IMR-90 (cell line): ENCODE measurements around the gene SNX30. TPM values are rescaled to one million over a fixed set of nuclear protein-coding genes. Genes with fewer than 3 reads are reported as not detected.

ENCODE experiments used
- ATAC-seq: fragments of 200-7000 bp; cut with Tn5 transposase; 2 replicates; pipeline ENCODE4 v1.9.1; 2020; ENCODE audit warnings: low read depth, mild to moderate bottlenecking, moderate library complexity
- BruUV-seq: library from RNA; stranded (reverse); fragments of 400-500 nt; replicated peaks from 2 replicates; lab custom pipeline; 2021; lab: Mats Ljungman, UMichigan
- CTCF ChIA-PET: fragments of 300-600 bp; formaldehyde crosslinking; extraction: SDS; loops from one replicate; lab custom pipeline; 2021; ENCODE audit warnings: antibody characterized with exemption; lab: Yijun Ruan, JAX
- POLR2A ChIA-PET: fragments of 300-600 bp; sonication (Branson Sonifier 250); formaldehyde crosslinking; loops from one replicate; lab custom pipeline; 2022; ENCODE audit warnings: antibody characterized with exemption; ENCODE audit not compliant: unreplicated experiment; lab: Charles Lee
- DNase-seq: peaks from one replicate; pipeline ENCODE4 v3.0.0; 2013
- H2AFZ ChIP-seq: replicated peaks from 2 replicates; pipeline ENCODE3; 2013; ENCODE audit warnings: low read length, mild to moderate bottlenecking; ENCODE audit not compliant: poor library complexity
- H2AK5ac ChIP-seq: 2 replicates; pipeline ENCODE4 v1.6.1; 2013; ENCODE audit warnings: low read depth, low read length, inconsistent platforms
- H2AK9ac ChIP-seq: replicated peaks from 2 replicates; pipeline ENCODE3; 2013; ENCODE audit warnings: mild to moderate bottlenecking, low read depth, low read length, moderate library complexity; ENCODE audit not compliant: poor library complexity
- H2BK120ac ChIP-seq: 2 replicates; pipeline ENCODE4 v1.6.1; 2013; ENCODE audit warnings: low read depth, low read length, inconsistent platforms
- H2BK15ac ChIP-seq: 3 replicates; pipeline ENCODE4 v1.6.1; 2013; ENCODE audit warnings: low read depth, low read length, inconsistent platforms
- H2BK20ac ChIP-seq: 2 replicates; pipeline ENCODE4 v1.6.1; 2013; ENCODE audit warnings: low read depth, mild to moderate bottlenecking, inconsistent platforms, low read length, moderate library complexity
- H2BK5ac ChIP-seq: 2 replicates; pipeline ENCODE4 v1.6.1; 2013; ENCODE audit warnings: mild to moderate bottlenecking, low read depth, low read length, inconsistent platforms; ENCODE audit not compliant: poor library complexity, severe bottlenecking
- H3K14ac ChIP-seq: replicated peaks from 2 replicates; pipeline ENCODE4 v1.6.1; 2013; ENCODE audit warnings: low read depth, low read length, inconsistent platforms
- H3K18ac ChIP-seq: 2 replicates; pipeline ENCODE4 v1.6.1; 2013; ENCODE audit warnings: low read depth, low read length, control low read depth
- H3K23ac ChIP-seq: 2 replicates; pipeline ENCODE4 v1.6.1; 2013; ENCODE audit warnings: low read depth, low read length, inconsistent platforms
- H3K27ac ChIP-seq: 2 replicates; pipeline ENCODE4 v1.5.1; 2013; ENCODE audit warnings: mild to moderate bottlenecking, control low read depth, low read length; ENCODE audit not compliant: insufficient read depth
- H3K27me3 ChIP-seq: 2 replicates; pipeline ENCODE4 v1.6.1; 2013; ENCODE audit warnings: low read length; ENCODE audit not compliant: control insufficient read depth, insufficient read depth
- H3K36me3 ChIP-seq: 2 replicates; pipeline ENCODE4 v1.6.1; 2013; ENCODE audit warnings: low read length, mixed read lengths; ENCODE audit not compliant: control insufficient read depth, insufficient read depth
- H3K4ac ChIP-seq: 2 replicates; pipeline ENCODE4 v1.6.1; 2013; ENCODE audit warnings: low read depth, low read length, inconsistent platforms
- H3K4me1 ChIP-seq: 2 replicates; pipeline ENCODE4 v1.6.1; 2013; ENCODE audit warnings: low read length, mixed read lengths; ENCODE audit not compliant: control insufficient read depth, insufficient read depth
- H3K4me2 ChIP-seq: 2 replicates; pipeline ENCODE4 v1.6.1; 2013; ENCODE audit warnings: low read depth, mild to moderate bottlenecking, control low read depth, low read length, moderate library complexity
- H3K4me3 ChIP-seq: 2 replicates; pipeline ENCODE4 v1.5.1; 2013; ENCODE audit warnings: low read depth, mild to moderate bottlenecking, control low read depth, low read length, moderate library complexity; ENCODE audit not compliant: insufficient read depth
- H3K56ac ChIP-seq: 2 replicates; pipeline ENCODE4 v1.6.1; 2013; ENCODE audit warnings: low read length, inconsistent platforms; ENCODE audit not compliant: insufficient read depth; ENCODE audit errors: extremely low read depth
- H3K79me1 ChIP-seq, 2 experiments: 2 replicates each; pipeline ENCODE4 v1.6.1; 2013; ENCODE audit warnings: low read length in 2 of 2, inconsistent platforms in 1 of 2, low read depth in 1 of 2
- H3K9ac ChIP-seq: 2 replicates; pipeline ENCODE4 v1.6.1; 2013; ENCODE audit warnings: low read depth, low read length, control low read depth
- H3K9me1 ChIP-seq: 2 replicates; pipeline ENCODE4 v1.6.1; 2013; ENCODE audit warnings: low read length, inconsistent platforms; ENCODE audit not compliant: insufficient read depth
- H3K9me3 ChIP-seq: 2 replicates; pipeline ENCODE4 v1.6.1; 2013; ENCODE audit warnings: low read length; ENCODE audit not compliant: control insufficient read depth, insufficient read depth
- H4K20me1 ChIP-seq: 2 replicates; pipeline ENCODE4 v1.6.1; 2013; ENCODE audit warnings: low read length, inconsistent platforms; ENCODE audit not compliant: insufficient read depth
- H4K5ac ChIP-seq: 2 replicates; pipeline ENCODE4 v1.6.1; 2013; ENCODE audit warnings: mild to moderate bottlenecking, low read depth, low read length, control low read depth
- H4K8ac ChIP-seq, 2 experiments: 2 replicates each; pipeline ENCODE4 v1.6.1; 2013; ENCODE audit warnings: low read depth in 2 of 2, low read length in 2 of 2, control low read depth in 1 of 2, inconsistent platforms in 1 of 2
- H4K91ac ChIP-seq: 2 replicates; pipeline ENCODE4 v1.6.1; 2013; ENCODE audit warnings: low read depth, low read length, inconsistent platforms; ENCODE audit not compliant: insufficient read depth
- CEBPB ChIP-seq: IDR thresholded peaks from 2 replicates; pipeline ENCODE4 v1.6.1; 2012; ENCODE audit warnings: low read depth, low read length, improper control_type of control experiment
- CHD1 ChIP-seq: IDR thresholded peaks from 2 replicates; pipeline ENCODE4 v1.6.1; 2012; ENCODE audit warnings: low read depth, low read length, improper control_type of control experiment
- CTCF ChIP-seq: conservative IDR thresholded peaks from 2 replicates; pipeline ENCODE4 v1.5.1; 2012; ENCODE audit warnings: mild to moderate bottlenecking, low read depth, low read length, improper control_type of control experiment
- ELK1 ChIP-seq: fragments of 150-350 bp; IDR thresholded peaks from 2 replicates; pipeline ENCODE4 v1.6.1; 2016; ENCODE audit warnings: low read depth, mild to moderate bottlenecking, low read length, moderate library complexity, borderline replicate concordance
- FOS ChIP-seq: fragments of 150-350 bp; IDR thresholded peaks from 2 replicates; pipeline ENCODE4 v1.6.1; 2016; ENCODE audit warnings: low read depth, low read length
- MAFK ChIP-seq: IDR thresholded peaks from 2 replicates; pipeline ENCODE4 v1.6.1; 2012; ENCODE audit warnings: low read depth, low read length, improper control_type of control experiment
- MAZ ChIP-seq: IDR thresholded peaks from 2 replicates; pipeline ENCODE4 v1.6.1; 2012; ENCODE audit warnings: low read depth, mild to moderate bottlenecking, low read length, improper control_type of control experiment, moderate library complexity, borderline replicate concordance
- MXI1 ChIP-seq: IDR thresholded peaks from 2 replicates; pipeline ENCODE4 v1.6.1; 2012; ENCODE audit warnings: low read depth, mild to moderate bottlenecking, low read length, moderate library complexity, borderline replicate concordance
- POLR2A ChIP-seq: IDR thresholded peaks from 2 replicates; pipeline ENCODE4 v1.6.1; 2012; ENCODE audit warnings: mild to moderate bottlenecking, low read depth, low read length
- RAD21 ChIP-seq: IDR thresholded peaks from 2 replicates; pipeline ENCODE4 v1.6.1; 2012; ENCODE audit warnings: low read length, improper control_type of control experiment
- RCOR1 ChIP-seq: IDR thresholded peaks from 2 replicates; pipeline ENCODE4 v1.6.1; 2012; ENCODE audit warnings: mild to moderate bottlenecking, low read length, improper control_type of control experiment; ENCODE audit not compliant: insufficient replicate concordance
- RFX5 ChIP-seq: IDR thresholded peaks from 2 replicates; pipeline ENCODE4 v1.8.0; 2012; ENCODE audit warnings: low read depth, mild to moderate bottlenecking, low read length, moderate library complexity
- USF2 ChIP-seq: fragments of 150-350 bp; IDR thresholded peaks from 2 replicates; pipeline ENCODE4 v1.6.1; 2017; ENCODE audit warnings: mild to moderate bottlenecking, antibody characterized with exemption, low read length, low read depth
- WGBS, 2 experiments: methylation state at CpG; one replicate each; pipeline versions ENCODE4 v1.1.5 to v1.1.7; 2013; ENCODE audit warnings: missing lambda C conversion rate in 2 of 2; ENCODE audit not compliant: insufficient read length in 1 of 2; ENCODE audit errors: extremely low coverage in 2 of 2; 5-methylcytosine and 5-hydroxymethylcytosine counted together
- dilution Hi-C: fragments of 300-500 bp; cut with HindIII; formaldehyde crosslinking; loops from one replicate; pipeline ENCODE4 v1.14.3; 2018; ENCODE audit warnings: low sequenced_read_pairs; ENCODE audit not compliant: unreplicated experiment
- in situ Hi-C: fragments of 300-500 bp; cut with MboI; formaldehyde crosslinking; loops from 3 replicates; pipeline ENCODE4 v1.14.3; 2019; ENCODE audit warnings: low sequenced_read_pairs, inconsistent platforms, mixed read lengths
- intact Hi-C: fragments of 100-400 bp; cut with micrococcal nuclease; formaldehyde crosslinking; loops from 2 replicates; pipeline ENCODE4 v1.10.0; 2022
- polyA plus RNA-seq, 3 experiments: library from polyadenylated mRNA; depleted of rRNA; stranded (reverse); fragments of >200 nt; gene quantifications; 2 replicates each; pipeline ENCODE4 v1.2.3, GENCODE V29; 2012; ENCODE audit warnings: low replicate concordance in 1 of 3
- total RNA-seq: library from RNA; depleted of rRNA; stranded (reverse); fragments of >200 nt; gene quantifications from 2 replicates; pipeline ENCODE4 v1.2.3, GENCODE V29; 2012

SNX30 gene
- total and polyA plus RNA-seq, 2 of the 4 experiments (the other 2 are of a cell fraction): 8.0 to 18.8 TPM

- H2AFZ ChIP-seq: peak overlapping the region; percentile 28
- no peaks in the 10 kb centered on the region for H4K20me1 ChIP-seq
- H3K56ac ChIP-seq: no peak overlapping the region
- dilution Hi-C loops (no loop called here), in situ Hi-C loops (no loop called here), intact Hi-C loops (no loop called here)
- BruUV-seq: no TSS peak
- H3K4ac ChIP-seq: no peak overlapping the region
- H3K9ac ChIP-seq: no peak overlapping the region
- no peak overlapping the region for H2BK120ac ChIP-seq
- DNase-seq (peak; percentile 67), ATAC-seq (peak; percentile 10; the same call in 1 of the 2 replicates)
- H3K27ac ChIP-seq: no peak overlapping the region
- peaks cover 8% of the 10 kb centered on the region for H3K9me1 ChIP-seq
- H2BK15ac ChIP-seq: peak overlapping the region; percentile 25; the same call in 1 of the 3 replicates
- no peak overlapping the region for H3K4me3 ChIP-seq
- POLR2A ChIA-PET: no interaction called here
- H3K18ac ChIP-seq: peak overlapping the region; percentile 54
- H3K9me3 ChIP-seq: no peaks in the 10 kb centered on the region
- peaks cover 16% of the 10 kb centered on the region for H3K4me1 ChIP-seq
- H4K8ac ChIP-seq: peak overlapping the region; percentile 29 to 72; a peak in 3 of 4 replicates
- WGBS, 2 experiments: 69% methylated on average over 8 of the region's 19 CpGs; no CpG with 5 or more reads in 1 of the 2 experiments
- CTCF ChIA-PET: no interaction called here
- 0 out of 2 replicates have a peak overlapping the region, but pooled peaks have one; percentile 17 for H2AK5ac ChIP-seq
- H3K27me3 ChIP-seq: no peaks in the 10 kb centered on the region
- H4K91ac ChIP-seq: no peak overlapping the region; the same call in 1 of the 2 replicates
- H4K5ac ChIP-seq: 0 out of 2 replicates have a peak overlapping the region, but pooled peaks have one; percentile 7
- H3K4me2 ChIP-seq: peak overlapping the region; percentile 44; the same call in 1 of the 2 replicates
- no peak overlapping the region; the same call in 1 of the 2 replicates for H2BK20ac ChIP-seq
- H3K79me1 ChIP-seq: peaks cover 0 to 7% of the 10 kb centered on the region in 2 experiments; a peak in 2 of 4 replicates
- H3K36me3 ChIP-seq: peaks cover 1% of the 10 kb centered on the region; the same call in 1 of the 2 replicates
- H2AK9ac ChIP-seq: peak overlapping the region; percentile 25
- no peak overlapping the region for H2BK5ac ChIP-seq
- H3K23ac ChIP-seq: no peak overlapping the region
- peak overlapping the region; percentile 2 for H3K14ac ChIP-seq
- TF ChIP-seq RCOR1 (no peak), RAD21 (no peak), RFX5 (no peak), CEBPB (no peak), CHD1 (no peak), MXI1 (no peak), FOS (no peak), MAFK (no peak), ELK1 (no peak), MAZ (no peak), CTCF (no peak), USF2 (no peak), POLR2A (no peak)
Measured at GRCh38 chr9:112861638-112862555, 111.3 kb downstream of the SNX30 start.
